Right lobe of liver (tissue), 4 donors: ENCODE data around the gene DHX34.
"Not testable (repeated sequence)": the region's sequence is repeated elsewhere in the genome, so short reads cannot be mapped to it uniquely, and the experiment has no call there.

Experiments
- CTCF ChIP-seq, 4 donors: fragments of 200-600 bp in 3 of 4; fragments of 450-650 bp in 1 of 4; IDR thresholded peaks; one replicate each; pipeline versions ENCODE4 v1.5.1 to v1.8.0; 2016 to 2022; ENCODE audit warnings: antibody characterized with exemption in 4 of 4, mild to moderate bottlenecking in 2 of 4
- POLR2A ChIP-seq: fragments of 450-650 bp; IDR thresholded peaks from one replicate; pipeline ENCODE4 v1.6.1; 2017; ENCODE audit warnings: antibody characterized with exemption, mild to moderate bottlenecking
- donor health status: DM: no; HTN: no; CAD: no.
- donor health status: DM: no; HTN: no; CAD: no.
- donor health status: DM: no; HTN: yes; CAD: no.

- TF ChIP-seq POLR2A; CTCF (IDR thresholded peaks at IDR 0.05): not testable (repeated sequence)
Measured at GRCh38 chr19:47388721-47389120, 39.6 kb downstream of the DHX34 start.
